SK-N-SH (cell line): Measurements from ENCODE around the gene HRH3. TPM values are rescaled to one million over a fixed set of nuclear protein-coding genes. Genes with fewer than 3 reads are reported as not detected.

Source experiments
- CTCF ChIA-PET: fragments of 300-600, 350-600 bp; formaldehyde crosslinking; extraction: SDS; loops from one replicate; lab custom pipeline; 2021; lab: Yijun Ruan, JAX
- POLR2A ChIA-PET: fragments of 350-600 bp; sonication (Branson Sonifier 250); formaldehyde crosslinking; extraction: SDS; loops from one replicate; lab custom pipeline; 2020; ENCODE audit warnings: antibody characterized with exemption, inconsistent platforms; lab: Yijun Ruan, JAX
- DNase-seq: peaks from one replicate; pipeline ENCODE4 v3.0.0; 2012
- H2AFZ ChIP-seq: fragments of 200-600 bp; sonication (generic); 2 replicates; pipeline ENCODE4 v1.8.1; 2016; ENCODE audit warnings: antibody characterized with exemption, mild to moderate bottlenecking, low read depth
- H3F3A ChIP-seq: fragments of 200-600 bp; sonication (generic); replicated peaks from 2 replicates; pipeline ENCODE3; 2016; ENCODE audit warnings: antibody characterized with exemption, mild to moderate bottlenecking; ENCODE audit not compliant: insufficient read depth
- H3K27ac ChIP-seq, 2 experiments: fragments of 200-500 bp in 1 of 2; fragments of 200-600 bp in 1 of 2; sonication (Bioruptor generic) in 1 of 2; sonication (generic), shearing (Covaris generic) in 1 of 2; 2 replicates each; pipeline versions ENCODE4 v1.5.1 to v1.6.1; 2014 to 2016; ENCODE audit warnings: low read depth in 2 of 2, inconsistent platforms in 1 of 2, low read length in 1 of 2, mild to moderate bottlenecking in 1 of 2, mixed read lengths in 1 of 2
- H3K27me3 ChIP-seq: fragments of 200-600 bp; sonication (generic), shearing (Covaris generic); 2 replicates; pipeline ENCODE4 v1.6.1; 2016; ENCODE audit warnings: mixed run types; ENCODE audit not compliant: insufficient read depth
- H3K36me3 ChIP-seq, 2 experiments: fragments of 200-500 bp in 1 of 2; fragments of 200-600 bp in 1 of 2; sonication (Bioruptor generic) in 1 of 2; sonication (generic) in 1 of 2; replicated peaks in 1 of 2; 2 replicates each; pipeline versions ENCODE3 to v1.5.1; 2014 to 2016; ENCODE audit warnings: low read length in 1 of 2, mild to moderate bottlenecking in 1 of 2; ENCODE audit not compliant: insufficient read depth in 2 of 2, control insufficient read depth in 1 of 2
- H3K4me1 ChIP-seq, 2 experiments: fragments of 200-500 bp in 1 of 2; fragments of 200-600 bp in 1 of 2; sonication (Bioruptor generic) in 1 of 2; sonication (generic), shearing (Covaris generic) in 1 of 2; 2 replicates each; pipeline versions ENCODE4 v1.5.1 to v1.6.1; 2014 to 2016; ENCODE audit warnings: low read depth in 1 of 2, low read length in 1 of 2, mixed run types in 1 of 2; ENCODE audit not compliant: insufficient read depth in 2 of 2, control insufficient read depth in 1 of 2
- H3K4me2 ChIP-seq: fragments of 200-600 bp; sonication (generic), shearing (Covaris generic); 2 replicates; pipeline ENCODE4 v1.6.1; 2017; ENCODE audit warnings: mixed run types
- H3K4me3 ChIP-seq, 2 experiments: fragments of 200-500 bp in 1 of 2; fragments of 200-600 bp in 1 of 2; sonication (Bioruptor generic) in 1 of 2; sonication (generic), shearing (Covaris generic) in 1 of 2; 2 replicates each; pipeline versions ENCODE4 v1.5.1 to v1.8.1; 2014 to 2016; ENCODE audit warnings: low read depth in 2 of 2, inconsistent platforms in 1 of 2, low read length in 1 of 2, mild to moderate bottlenecking in 1 of 2, mixed read lengths in 1 of 2, moderate library complexity in 1 of 2
- H3K79me2 ChIP-seq: fragments of 200-600 bp; sonication (generic); 2 replicates; pipeline ENCODE4 v1.8.1; 2017; ENCODE audit warnings: mild to moderate bottlenecking; ENCODE audit not compliant: insufficient read depth
- H3K9ac ChIP-seq: fragments of 200-600 bp; sonication (generic); 2 replicates; pipeline ENCODE4 v1.6.1; 2017; ENCODE audit warnings: mixed run types
- H3K9me2 ChIP-seq: fragments of 200-600 bp; sonication (generic); 2 replicates; pipeline ENCODE4 v1.6.1; 2017; ENCODE audit warnings: mixed run types
- H3K9me3 ChIP-seq: fragments of 200-600 bp; sonication (generic); 2 replicates; pipeline ENCODE4 v1.6.1; 2017; ENCODE audit warnings: mixed run types, mild to moderate bottlenecking, moderate library complexity
- H4K20me1 ChIP-seq: fragments of 200-600 bp; sonication (generic); 2 replicates; pipeline ENCODE4 v1.6.1; 2017; ENCODE audit warnings: mild to moderate bottlenecking, mixed run types; ENCODE audit not compliant: insufficient read depth
- CHD2 ChIP-seq: fragments of 150-350 bp; IDR thresholded peaks from 2 replicates; pipeline ENCODE4 v1.6.1; 2018; ENCODE audit warnings: low read length; ENCODE audit not compliant: partially characterized antibody
- EP300 ChIP-seq, 2 experiments: IDR thresholded peaks; 2 replicates each; pipeline versions ENCODE4 v1.4.0 to v1.6.1; 2012; ENCODE audit warnings: borderline replicate concordance in 1 of 2, low read depth in 1 of 2, low read length in 1 of 2
- FOXJ3 ChIP-seq: sonication (generic); formaldehyde crosslinking; IDR thresholded peaks from 2 replicates; pipeline ENCODE4 v1.5.1; 2020; ENCODE audit warnings: mild to moderate bottlenecking, missing genetic modification reagents
- FOXM1 ChIP-seq: IDR thresholded peaks from 2 replicates; pipeline ENCODE4 v1.4.0; 2012; ENCODE audit warnings: low read depth, mild to moderate bottlenecking
- GABPA ChIP-seq: IDR thresholded peaks from 2 replicates; pipeline ENCODE4 v1.4.0; 2012; ENCODE audit warnings: low read depth, mild to moderate bottlenecking
- MEF2A ChIP-seq: IDR thresholded peaks from 2 replicates; pipeline ENCODE4 v1.4.0; 2012; ENCODE audit warnings: low read depth, borderline replicate concordance
- MXI1 ChIP-seq: IDR thresholded peaks from 2 replicates; pipeline ENCODE4 v1.6.1; 2012; ENCODE audit warnings: mild to moderate bottlenecking, low read depth, low read length, improper control_type of control experiment
- RAD21 ChIP-seq: IDR thresholded peaks from 2 replicates; pipeline ENCODE4 v1.6.1; 2012; ENCODE audit warnings: mild to moderate bottlenecking, low read length
- RCOR1 ChIP-seq: fragments of 150-350 bp; IDR thresholded peaks from 2 replicates; pipeline ENCODE4 v1.6.1; 2017; ENCODE audit warnings: antibody characterized with exemption, low read length
- RFX5 ChIP-seq: IDR thresholded peaks from 2 replicates; pipeline ENCODE4 v1.6.1; 2012; ENCODE audit warnings: mild to moderate bottlenecking, improper control_type of control experiment, low read length
- RXRA ChIP-seq: IDR thresholded peaks from 2 replicates; pipeline ENCODE4 v1.4.0; 2012; ENCODE audit warnings: low read depth, mild to moderate bottlenecking, borderline replicate concordance
- SIN3A ChIP-seq: IDR thresholded peaks from 2 replicates; pipeline ENCODE4 v1.6.1; 2012; ENCODE audit warnings: low read depth, mild to moderate bottlenecking, low read length, moderate library complexity, borderline replicate concordance
- TAF1 ChIP-seq: IDR thresholded peaks from 2 replicates; pipeline ENCODE4 v1.6.1; 2012; ENCODE audit warnings: low read depth, mild to moderate bottlenecking, low read length, moderate library complexity, borderline replicate concordance
- TCF12 ChIP-seq: IDR thresholded peaks from 2 replicates; pipeline ENCODE4 v1.4.0; 2012
- WGBS: methylation state at CpG from one replicate; pipeline ENCODE4 v1.1.6; 2017; ENCODE audit warnings: low lambda C conversion rate; 5-methylcytosine and 5-hydroxymethylcytosine counted together
- polyA plus RNA-seq, 3 experiments: library from polyadenylated mRNA; depleted of rRNA; stranded (reverse); fragments of >200 nt; gene quantifications; 2 replicates each; pipeline ENCODE4 v1.2.3, GENCODE V29; 2012
- TF ChIP-seq, protein P1 (sequence below): fragments of 200-600 bp; sonication (generic); IDR thresholded peaks from 2 replicates; pipeline ENCODE4 v1.6.1; 2017; ENCODE audit warnings: antibody characterized with exemption, mild to moderate bottlenecking, moderate library complexity
- TF ChIP-seq, protein P2 (sequence below): IDR thresholded peaks from 2 replicates; pipeline ENCODE4 v1.6.1; 2012; ENCODE audit warnings: mild to moderate bottlenecking, low read depth, low read length, moderate library complexity
- TF ChIP-seq, protein P3 (sequence below): IDR thresholded peaks from 2 replicates; pipeline ENCODE4 v1.4.0; 2012; ENCODE audit warnings: low read depth, borderline replicate concordance
- TF ChIP-seq, protein P4 (sequence below): IDR thresholded peaks from 2 replicates; pipeline ENCODE4; 2012
- TF ChIP-seq, protein P5 (sequence below): fragments of 150-350 bp; IDR thresholded peaks from 2 replicates; pipeline ENCODE4 v1.6.1; 2017; ENCODE audit warnings: antibody characterized with exemption, low read length, low read depth, borderline replicate concordance
- TF ChIP-seq, protein P6 (sequence below): IDR thresholded peaks from 2 replicates; pipeline ENCODE4 v1.4.0; 2012; ENCODE audit warnings: low read depth

HRH3 gene
- polyA plus RNA-seq, 1 of the 3 experiments (the other 2 are of a cell fraction) = 0.02 TPM

DNA sequence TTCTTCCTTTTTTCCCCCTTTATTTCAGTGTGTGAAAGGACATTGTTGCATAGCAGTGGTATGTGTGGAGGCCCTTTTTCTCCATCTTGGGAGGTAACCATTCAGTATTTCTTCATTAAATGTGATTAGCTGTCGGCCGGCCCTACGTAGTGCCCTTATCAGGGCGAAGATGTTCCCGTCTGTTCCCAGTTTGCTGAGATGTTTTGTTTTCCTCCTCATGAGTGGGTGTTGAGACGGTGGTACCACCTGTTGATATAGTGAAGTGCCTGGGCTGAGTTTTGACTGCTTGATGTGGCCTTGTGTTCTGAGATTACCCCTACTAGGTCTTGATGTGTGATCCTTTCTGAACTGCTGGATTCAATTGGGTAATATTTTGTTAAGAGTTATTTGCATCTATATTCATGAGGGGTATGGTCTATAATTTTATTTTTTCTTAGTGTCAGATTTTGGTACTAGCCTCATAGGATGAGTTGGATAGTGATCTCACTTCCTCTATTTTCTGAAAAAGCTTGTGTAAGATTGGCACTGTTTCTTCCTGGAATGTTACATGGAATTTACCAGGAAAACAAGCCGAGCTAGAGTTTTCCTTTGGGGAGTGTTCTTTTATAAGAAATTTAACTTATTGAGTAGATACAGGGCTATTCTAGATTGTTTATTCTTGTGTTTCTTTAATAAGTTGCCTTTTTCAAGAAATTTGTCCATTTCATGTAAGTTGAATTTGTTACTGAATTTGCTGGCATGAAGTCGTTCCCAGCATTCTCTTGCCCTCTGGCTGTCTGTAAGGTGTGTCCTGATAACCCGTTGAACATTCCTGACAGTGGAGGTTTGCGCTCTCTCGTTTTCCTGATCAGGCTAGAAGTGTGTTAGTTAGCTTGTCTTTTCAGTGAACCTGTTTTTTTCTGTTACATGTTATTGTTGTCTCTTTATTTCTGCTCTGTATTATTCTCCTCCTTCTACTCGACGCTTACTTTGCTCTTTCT is 32.9 kb downstream of the HRH3 start:
- H3K36me3 ChIP-seq = peaks cover 13 to 15% of the 10 kb centered on the region in 2 experiments
- no peak overlapping the region for H3K4me3 ChIP-seq
- H3K9me3 ChIP-seq = no peaks in the 10 kb centered on the region
- H3K27me3 ChIP-seq = no peaks in the 10 kb centered on the region
- CTCF ChIA-PET = interaction anchor here (0.9 kb wide), 1 partner anchor 12 kb away, joined by 3 read pairs; no protein-coding TSS in a partner anchor
- peak overlapping the region in 1 of 2 experiments; percentile 18; a peak in 1 of 4 replicates for H3K27ac ChIP-seq
- H3F3A ChIP-seq = peaks cover 7% of the 10 kb centered on the region
- TF ChIP-seq GABPA = no peak
- no peak for TF ChIP-seq RXRA
- no peak for TF ChIP-seq FOXM1
- TF ChIP-seq SIN3A = no peak
- no peak for TF ChIP-seq FOXJ3 (CRISPR knock-in tag)
- TF ChIP-seq MXI1 = no peak
- TF ChIP-seq RCOR1 = no peak
- no peak for TF ChIP-seq CHD2
- TF ChIP-seq, protein P1, sequence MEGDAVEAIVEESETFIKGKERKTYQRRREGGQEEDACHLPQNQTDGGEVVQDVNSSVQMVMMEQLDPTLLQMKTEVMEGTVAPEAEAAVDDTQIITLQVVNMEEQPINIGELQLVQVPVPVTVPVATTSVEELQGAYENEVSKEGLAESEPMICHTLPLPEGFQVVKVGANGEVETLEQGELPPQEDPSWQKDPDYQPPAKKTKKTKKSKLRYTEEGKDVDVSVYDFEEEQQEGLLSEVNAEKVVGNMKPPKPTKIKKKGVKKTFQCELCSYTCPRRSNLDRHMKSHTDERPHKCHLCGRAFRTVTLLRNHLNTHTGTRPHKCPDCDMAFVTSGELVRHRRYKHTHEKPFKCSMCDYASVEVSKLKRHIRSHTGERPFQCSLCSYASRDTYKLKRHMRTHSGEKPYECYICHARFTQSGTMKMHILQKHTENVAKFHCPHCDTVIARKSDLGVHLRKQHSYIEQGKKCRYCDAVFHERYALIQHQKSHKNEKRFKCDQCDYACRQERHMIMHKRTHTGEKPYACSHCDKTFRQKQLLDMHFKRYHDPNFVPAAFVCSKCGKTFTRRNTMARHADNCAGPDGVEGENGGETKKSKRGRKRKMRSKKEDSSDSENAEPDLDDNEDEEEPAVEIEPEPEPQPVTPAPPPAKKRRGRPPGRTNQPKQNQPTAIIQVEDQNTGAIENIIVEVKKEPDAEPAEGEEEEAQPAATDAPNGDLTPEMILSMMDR = no peak
- TF ChIP-seq RFX5 = no peak
- TF ChIP-seq, protein P2, sequence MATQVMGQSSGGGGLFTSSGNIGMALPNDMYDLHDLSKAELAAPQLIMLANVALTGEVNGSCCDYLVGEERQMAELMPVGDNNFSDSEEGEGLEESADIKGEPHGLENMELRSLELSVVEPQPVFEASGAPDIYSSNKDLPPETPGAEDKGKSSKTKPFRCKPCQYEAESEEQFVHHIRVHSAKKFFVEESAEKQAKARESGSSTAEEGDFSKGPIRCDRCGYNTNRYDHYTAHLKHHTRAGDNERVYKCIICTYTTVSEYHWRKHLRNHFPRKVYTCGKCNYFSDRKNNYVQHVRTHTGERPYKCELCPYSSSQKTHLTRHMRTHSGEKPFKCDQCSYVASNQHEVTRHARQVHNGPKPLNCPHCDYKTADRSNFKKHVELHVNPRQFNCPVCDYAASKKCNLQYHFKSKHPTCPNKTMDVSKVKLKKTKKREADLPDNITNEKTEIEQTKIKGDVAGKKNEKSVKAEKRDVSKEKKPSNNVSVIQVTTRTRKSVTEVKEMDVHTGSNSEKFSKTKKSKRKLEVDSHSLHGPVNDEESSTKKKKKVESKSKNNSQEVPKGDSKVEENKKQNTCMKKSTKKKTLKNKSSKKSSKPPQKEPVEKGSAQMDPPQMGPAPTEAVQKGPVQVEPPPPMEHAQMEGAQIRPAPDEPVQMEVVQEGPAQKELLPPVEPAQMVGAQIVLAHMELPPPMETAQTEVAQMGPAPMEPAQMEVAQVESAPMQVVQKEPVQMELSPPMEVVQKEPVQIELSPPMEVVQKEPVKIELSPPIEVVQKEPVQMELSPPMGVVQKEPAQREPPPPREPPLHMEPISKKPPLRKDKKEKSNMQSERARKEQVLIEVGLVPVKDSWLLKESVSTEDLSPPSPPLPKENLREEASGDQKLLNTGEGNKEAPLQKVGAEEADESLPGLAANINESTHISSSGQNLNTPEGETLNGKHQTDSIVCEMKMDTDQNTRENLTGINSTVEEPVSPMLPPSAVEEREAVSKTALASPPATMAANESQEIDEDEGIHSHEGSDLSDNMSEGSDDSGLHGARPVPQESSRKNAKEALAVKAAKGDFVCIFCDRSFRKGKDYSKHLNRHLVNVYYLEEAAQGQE = no peak
- TF ChIP-seq, protein P3, sequence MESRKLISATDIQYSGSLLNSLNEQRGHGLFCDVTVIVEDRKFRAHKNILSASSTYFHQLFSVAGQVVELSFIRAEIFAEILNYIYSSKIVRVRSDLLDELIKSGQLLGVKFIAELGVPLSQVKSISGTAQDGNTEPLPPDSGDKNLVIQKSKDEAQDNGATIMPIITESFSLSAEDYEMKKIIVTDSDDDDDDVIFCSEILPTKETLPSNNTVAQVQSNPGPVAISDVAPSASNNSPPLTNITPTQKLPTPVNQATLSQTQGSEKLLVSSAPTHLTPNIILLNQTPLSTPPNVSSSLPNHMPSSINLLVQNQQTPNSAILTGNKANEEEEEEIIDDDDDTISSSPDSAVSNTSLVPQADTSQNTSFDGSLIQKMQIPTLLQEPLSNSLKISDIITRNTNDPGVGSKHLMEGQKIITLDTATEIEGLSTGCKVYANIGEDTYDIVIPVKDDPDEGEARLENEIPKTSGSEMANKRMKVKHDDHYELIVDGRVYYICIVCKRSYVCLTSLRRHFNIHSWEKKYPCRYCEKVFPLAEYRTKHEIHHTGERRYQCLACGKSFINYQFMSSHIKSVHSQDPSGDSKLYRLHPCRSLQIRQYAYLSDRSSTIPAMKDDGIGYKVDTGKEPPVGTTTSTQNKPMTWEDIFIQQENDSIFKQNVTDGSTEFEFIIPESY = no peak
- TF ChIP-seq, protein P4, sequence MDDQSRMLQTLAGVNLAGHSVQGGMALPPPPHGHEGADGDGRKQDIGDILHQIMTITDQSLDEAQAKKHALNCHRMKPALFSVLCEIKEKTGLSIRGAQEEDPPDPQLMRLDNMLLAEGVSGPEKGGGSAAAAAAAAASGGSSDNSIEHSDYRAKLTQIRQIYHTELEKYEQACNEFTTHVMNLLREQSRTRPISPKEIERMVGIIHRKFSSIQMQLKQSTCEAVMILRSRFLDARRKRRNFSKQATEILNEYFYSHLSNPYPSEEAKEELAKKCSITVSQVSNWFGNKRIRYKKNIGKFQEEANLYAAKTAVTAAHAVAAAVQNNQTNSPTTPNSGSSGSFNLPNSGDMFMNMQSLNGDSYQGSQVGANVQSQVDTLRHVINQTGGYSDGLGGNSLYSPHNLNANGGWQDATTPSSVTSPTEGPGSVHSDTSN = no peak
- no peak for TF ChIP-seq EP300 (IDR thresholded peaks at IDR 0.05; ENCODE audit: borderline replicate concordance in 1 of 2, low read depth in 1 of 2, low read length in 1 of 2)
- TF ChIP-seq TAF1 = no peak
- no peak for TF ChIP-seq MEF2A
- no peak for TF ChIP-seq RAD21
- TF ChIP-seq, protein P5, sequence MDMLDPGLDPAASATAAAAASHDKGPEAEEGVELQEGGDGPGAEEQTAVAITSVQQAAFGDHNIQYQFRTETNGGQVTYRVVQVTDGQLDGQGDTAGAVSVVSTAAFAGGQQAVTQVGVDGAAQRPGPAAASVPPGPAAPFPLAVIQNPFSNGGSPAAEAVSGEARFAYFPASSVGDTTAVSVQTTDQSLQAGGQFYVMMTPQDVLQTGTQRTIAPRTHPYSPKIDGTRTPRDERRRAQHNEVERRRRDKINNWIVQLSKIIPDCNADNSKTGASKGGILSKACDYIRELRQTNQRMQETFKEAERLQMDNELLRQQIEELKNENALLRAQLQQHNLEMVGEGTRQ = no peak
- TF ChIP-seq, protein P6, sequence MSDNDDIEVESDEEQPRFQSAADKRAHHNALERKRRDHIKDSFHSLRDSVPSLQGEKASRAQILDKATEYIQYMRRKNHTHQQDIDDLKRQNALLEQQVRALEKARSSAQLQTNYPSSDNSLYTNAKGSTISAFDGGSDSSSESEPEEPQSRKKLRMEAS = no peak
- TF ChIP-seq TCF12 = no peak
- no peak overlapping the region; the same call in 1 of the 2 replicates for H3K4me2 ChIP-seq
- H3K4me1 ChIP-seq = peaks cover 6 to 11% of the 10 kb centered on the region in 2 experiments; a peak in 1 of 4 replicates
- 87% methylated on average over 13 of the region's 13 CpGs for WGBS
- H3K9me2 ChIP-seq = no peaks in the 10 kb centered on the region
- H3K79me2 ChIP-seq = peaks cover 92% of the 10 kb centered on the region
- DNase-seq = no peak
- POLR2A ChIA-PET = no interaction called here
- H3K9ac ChIP-seq = no peak overlapping the region
- H2AFZ ChIP-seq = no peak overlapping the region
- H4K20me1 ChIP-seq = peaks cover 7% of the 10 kb centered on the region
